ENCODE measurements around the gene KRTAP12-4. TPM values are rescaled to one million over a fixed set of nuclear protein-coding genes. Genes with fewer than 3 reads are reported as not detected.
A peak's percentile ranks its signal among the peaks of the same experiment; 100 is the strongest.
"Not testable (repeated sequence)": the region's sequence is repeated elsewhere in the genome, so short reads cannot be mapped to it uniquely, and the experiment has no call there.

Gene KRTAP12-4
- total RNA-seq, 2 experiments from 2014 or later: not detected

DNA sequence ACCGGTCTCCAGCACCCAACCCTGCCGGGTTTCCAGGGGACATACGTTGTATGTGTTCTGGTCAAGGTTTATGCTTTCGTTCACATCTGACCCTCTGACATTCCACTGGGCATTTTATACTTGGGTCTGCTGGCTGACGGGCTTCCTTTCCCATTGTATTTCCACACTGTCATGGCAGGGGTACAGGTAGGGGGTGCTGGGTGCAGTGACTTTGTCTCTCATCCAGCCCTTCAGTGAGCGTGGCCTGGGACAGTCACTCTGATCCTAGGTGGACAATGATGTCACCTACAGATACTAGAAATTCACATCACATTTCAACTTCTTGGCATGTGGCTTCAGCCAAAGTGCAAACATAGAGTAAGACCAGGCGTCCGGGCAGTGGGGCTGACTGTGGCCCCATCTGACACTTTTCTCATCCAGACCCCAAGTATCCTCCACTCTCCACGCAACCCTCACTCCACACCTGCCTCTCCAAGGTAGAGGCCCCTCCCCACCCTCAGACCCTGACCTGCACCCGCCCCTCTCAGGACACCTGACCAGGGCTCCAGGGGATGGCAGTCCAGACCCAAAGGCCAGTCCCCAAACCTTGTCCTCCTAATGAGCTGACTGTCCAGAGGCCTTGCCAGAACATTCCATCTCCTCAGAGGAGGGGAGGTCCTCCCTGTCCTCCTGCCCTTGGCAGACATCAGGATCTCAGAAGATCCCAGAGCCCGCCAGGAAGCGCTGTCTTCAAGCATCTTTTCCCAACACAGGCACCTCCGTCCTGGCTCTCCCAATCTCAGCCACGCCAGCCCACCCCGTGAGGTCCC is 18.0 kb downstream of the KRTAP12-4 start:
- H3K27me3 Mint-ChIP-seq: peaks cover 5% of the 10 kb centered on the region
- H3K27ac Mint-ChIP-seq: no peak overlapping the region
- intact Hi-C loops (cut with micrococcal nuclease): no loop called here
- no peak overlapping the region for H3K4me3 Mint-ChIP-seq
- H3K36me3 Mint-ChIP-seq: peaks cover 9% of the 10 kb centered on the region
- ChIA-PET POLR2A (no interaction called here), CTCF (no interaction called here)
- H3K9me3 Mint-ChIP-seq: peaks cover 29% of the 10 kb centered on the region
- no peaks in the 10 kb centered on the region for H3K4me1 Mint-ChIP-seq (ENCODE audit: low read depth)
- no peak for DNase-seq

DNA sequence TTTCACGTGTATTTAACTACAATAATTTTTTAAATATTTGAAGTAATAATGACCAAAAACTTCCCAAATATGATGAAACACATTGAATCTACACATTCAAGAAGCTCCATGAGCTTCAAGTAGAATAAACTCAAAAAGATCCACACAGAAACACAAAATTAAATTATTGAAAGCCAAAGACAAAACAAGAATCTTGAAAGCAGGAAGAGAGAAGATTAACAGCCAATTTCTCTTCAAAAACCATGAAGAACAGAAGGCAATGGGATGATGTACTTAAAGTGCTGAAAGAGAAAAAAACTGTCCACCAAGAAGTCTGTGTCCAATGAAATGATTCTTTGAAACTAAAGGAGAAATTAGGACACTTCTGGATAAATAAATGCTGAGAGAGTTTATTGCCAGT is 22.4 kb downstream of the KRTAP12-4 start:
- Mint-ChIP-seq H3K4me3 (no peak overlapping the region), H3K36me3 (peaks cover 12% of the 10 kb centered on the region), H3K9me3 (peaks cover 34% of the 10 kb centered on the region), H3K27ac (no peak overlapping the region), H3K4me1 (ENCODE audit: low read depth) (peaks cover 18% of the 10 kb centered on the region), H3K27me3 (no peaks in the 10 kb centered on the region)
- DNase-seq: no peak
- intact Hi-C loops (cut with micrococcal nuclease): no loop called here
- CTCF ChIA-PET: no interaction called here
- POLR2A ChIA-PET: no interaction called here

DNA sequence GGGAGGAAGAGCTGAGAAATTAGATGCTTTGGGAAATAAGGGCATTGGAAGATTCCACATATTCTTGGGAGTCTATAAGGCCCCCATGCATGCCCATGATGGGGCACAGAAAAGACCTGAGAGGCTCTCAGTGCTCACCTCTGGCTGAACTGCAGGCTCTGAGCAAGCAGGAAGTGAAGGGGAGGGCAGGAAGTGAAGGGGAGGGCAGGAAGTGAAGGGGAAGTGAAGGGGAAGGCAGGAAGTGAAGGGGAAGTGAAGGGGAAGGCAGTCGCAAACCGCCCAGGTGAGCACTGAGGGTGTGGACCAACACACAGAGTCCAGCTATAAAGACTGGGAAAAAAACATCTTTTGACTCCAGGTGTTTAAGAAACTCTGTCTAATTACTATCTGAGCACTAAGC is 24.0 kb downstream of the KRTAP12-4 start:
- Mint-ChIP-seq H3K9me3 (peaks cover 34% of the 10 kb centered on the region), H3K36me3 (peaks cover 12% of the 10 kb centered on the region), H3K27me3 (no peaks in the 10 kb centered on the region), H3K27ac (no peak overlapping the region), H3K4me1 (ENCODE audit: low read depth) (peaks cover 18% of the 10 kb centered on the region), H3K4me3 (no peak overlapping the region)
- no peak for DNase-seq
- intact Hi-C loops (cut with micrococcal nuclease): no loop called here
- ChIA-PET CTCF (no interaction called here), POLR2A (no interaction called here)

GRCh38 chr21:44628707-44629391 is 25.6 kb downstream of the KRTAP12-4 start:
- CTCF ChIA-PET: no interaction called here
- POLR2A ChIA-PET: no interaction called here
- DNase-seq: no peak
- H3K4me1 Mint-ChIP-seq (ENCODE audit: low read depth): peaks cover 18% of the 10 kb centered on the region
- no peak overlapping the region for H3K27ac Mint-ChIP-seq
- H3K27me3 Mint-ChIP-seq: no peaks in the 10 kb centered on the region
- peaks cover 46% of the 10 kb centered on the region for H3K9me3 Mint-ChIP-seq
- H3K36me3 Mint-ChIP-seq: peaks cover 17% of the 10 kb centered on the region
- no peak overlapping the region for H3K4me3 Mint-ChIP-seq
- intact Hi-C loops (cut with micrococcal nuclease): no loop called here

DNA sequence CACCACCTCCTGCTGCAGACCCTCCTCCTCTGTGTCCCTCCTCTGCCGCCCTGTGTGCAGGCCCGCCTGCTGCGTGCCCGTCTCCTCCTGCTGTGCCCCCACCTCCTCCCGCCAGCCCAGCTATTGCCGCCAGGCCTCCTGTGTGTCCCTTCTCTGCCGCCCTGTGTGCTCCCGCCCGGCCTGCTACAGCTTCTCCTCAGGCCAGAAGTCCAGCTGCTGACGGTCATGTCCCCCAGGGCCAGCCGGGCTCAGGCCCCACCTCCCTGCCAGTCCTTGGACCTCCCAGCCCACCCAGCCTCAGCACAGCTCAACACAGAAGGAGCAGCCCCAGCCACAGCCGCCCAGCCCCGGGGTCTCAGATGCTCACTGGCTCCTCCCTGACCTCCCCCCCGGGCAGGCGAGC is 26.6 kb downstream of the KRTAP12-4 start:
- H3K27me3 Mint-ChIP-seq; CTCF ChIA-PET; intact Hi-C loops (cut with micrococcal nuclease); H3K4me3 Mint-ChIP-seq; POLR2A ChIA-PET; H3K27ac Mint-ChIP-seq; DNase-seq: not testable (repeated sequence)
- Mint-ChIP-seq H3K36me3 (peaks cover 21% of the 10 kb centered on the region), H3K9me3 (peaks cover 47% of the 10 kb centered on the region), H3K4me1 (ENCODE audit: low read depth) (peaks cover 18% of the 10 kb centered on the region)

GRCh38 chr21:44627181-44627822 is 27.2 kb downstream of the KRTAP12-4 start:
- DNase-seq; H3K27ac Mint-ChIP-seq; H3K4me3 Mint-ChIP-seq; H3K27me3 Mint-ChIP-seq; CTCF ChIA-PET; POLR2A ChIA-PET; intact Hi-C loops (cut with micrococcal nuclease): not testable (repeated sequence)
- Mint-ChIP-seq H3K36me3 (peaks cover 21% of the 10 kb centered on the region), H3K4me1 (ENCODE audit: low read depth) (peaks cover 18% of the 10 kb centered on the region), H3K9me3 (peaks cover 44% of the 10 kb centered on the region)

GRCh38 chr21:44626673-44627143 is 27.8 kb downstream of the KRTAP12-4 start, which contains the start of gene KRTAP10-9:
Gene KRTAP10-9, plus strand, starts transcription at chr21:44627093. Its CDS starts 79 bp downstream, at chr21:44627172.
- H3K4me1 Mint-ChIP-seq (ENCODE audit: low read depth): peaks cover 18% of the 10 kb centered on the region
- ChIA-PET POLR2A (no interaction called here), CTCF (no interaction called here)
- DNase-seq: no peak
- peaks cover 16% of the 10 kb centered on the region for H3K36me3 Mint-ChIP-seq
- H3K4me3 Mint-ChIP-seq: no peak within 1 kb of the TSS
- H3K27ac Mint-ChIP-seq: no peak within 1 kb of the TSS
- H3K9me3 Mint-ChIP-seq: peaks cover 38% of the 10 kb centered on the region
- intact Hi-C loops (cut with micrococcal nuclease): no loop called here
- no peaks in the 10 kb centered on the region for H3K27me3 Mint-ChIP-seq

DNA sequence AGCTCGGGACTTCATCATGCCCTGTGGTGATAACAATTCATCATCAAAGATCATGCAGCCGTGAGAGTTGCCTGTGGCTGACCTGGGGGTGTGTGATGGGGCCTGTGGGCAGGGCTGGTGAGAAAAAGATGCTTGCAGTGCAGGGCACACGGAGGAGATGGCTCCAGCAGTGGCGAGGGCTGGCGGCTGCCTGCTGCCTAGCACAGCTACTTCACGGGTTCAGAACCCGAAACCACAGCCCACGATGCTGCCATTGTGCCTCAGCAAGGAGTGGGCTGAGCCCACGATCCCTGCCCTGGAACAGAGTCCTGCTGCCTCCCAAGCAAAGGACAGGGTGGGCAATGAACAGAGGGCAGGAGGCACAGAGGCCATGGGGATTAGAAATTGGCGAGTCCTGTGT is 28.2 kb downstream of the KRTAP12-4 start:
- Mint-ChIP-seq H3K9me3 (peaks cover 34% of the 10 kb centered on the region), H3K4me1 (ENCODE audit: low read depth) (peaks cover 18% of the 10 kb centered on the region), H3K27me3 (no peaks in the 10 kb centered on the region), H3K4me3 (no peak overlapping the region), H3K36me3 (peaks cover 15% of the 10 kb centered on the region), H3K27ac (no peak overlapping the region)
- POLR2A ChIA-PET: no interaction called here
- CTCF ChIA-PET: no interaction called here
- no peak for DNase-seq
- intact Hi-C loops (cut with micrococcal nuclease): no loop called here

GRCh38 chr21:44625756-44626155 is 28.7 kb downstream of the KRTAP12-4 start:
- POLR2A ChIA-PET: no interaction called here
- Mint-ChIP-seq H3K4me1 (ENCODE audit: low read depth) (peaks cover 18% of the 10 kb centered on the region), H3K36me3 (peaks cover 12% of the 10 kb centered on the region), H3K27ac (no peak overlapping the region), H3K9me3 (peaks cover 31% of the 10 kb centered on the region), H3K4me3 (no peak overlapping the region), H3K27me3 (no peaks in the 10 kb centered on the region)
- CTCF ChIA-PET: no interaction called here
- intact Hi-C loops (cut with micrococcal nuclease): no loop called here
- DNase-seq: no peak

DNA sequence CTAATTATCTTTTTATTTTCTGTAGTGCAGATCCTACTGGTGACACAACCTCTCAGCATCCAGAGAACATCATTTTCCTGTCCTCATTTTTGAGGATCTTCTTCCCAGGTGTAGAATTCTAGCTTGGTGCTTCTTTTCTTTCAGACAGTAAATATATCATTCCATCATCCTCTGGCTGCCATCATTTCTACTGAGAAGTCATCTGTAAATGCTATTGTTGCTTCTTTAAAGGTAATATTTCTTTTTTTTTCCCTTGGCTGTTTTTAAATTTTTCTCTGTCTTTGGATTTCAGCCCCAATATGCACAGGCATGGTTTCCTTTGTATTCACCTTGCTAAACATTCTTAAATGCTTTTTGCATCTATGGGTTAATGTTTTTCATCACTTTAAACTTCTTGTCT is 30.9 kb downstream of the KRTAP12-4 start:
- Mint-ChIP-seq H3K27me3 (no peaks in the 10 kb centered on the region), H3K4me3 (no peak overlapping the region), H3K9me3 (peaks cover 38% of the 10 kb centered on the region), H3K4me1 (ENCODE audit: low read depth) (peaks cover 20% of the 10 kb centered on the region), H3K36me3 (peaks cover 29% of the 10 kb centered on the region), H3K27ac (no peak overlapping the region)
- no peak for DNase-seq
- ChIA-PET POLR2A (no interaction called here), CTCF (no interaction called here)
- intact Hi-C loops (cut with micrococcal nuclease): no loop called here

DNA sequence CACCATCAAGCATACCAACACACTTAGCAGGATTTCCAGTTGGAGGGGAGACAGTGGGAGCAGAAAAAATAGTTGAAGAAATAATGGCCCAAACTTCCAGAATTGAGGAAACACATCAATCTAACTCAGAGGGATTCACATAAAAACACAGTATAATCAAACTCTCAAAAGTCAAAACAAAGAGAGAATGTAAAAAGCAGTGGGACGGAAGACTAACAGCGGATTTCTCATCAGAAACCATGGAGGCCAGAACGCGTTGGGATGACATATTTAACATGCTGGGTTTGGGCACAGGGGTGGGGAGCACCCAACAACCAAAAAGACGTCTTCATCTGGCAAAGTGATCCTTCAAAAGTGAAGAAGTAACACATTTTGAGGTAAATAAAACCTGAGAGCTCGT is 34.6 kb downstream of the KRTAP12-4 start:
- ChIA-PET POLR2A (no interaction called here), CTCF (interaction anchor here (1.6 kb wide), 1 partner anchor 174 kb away, joined by 9 read pairs; no protein-coding TSS in a partner anchor)
- H3K4me1 Mint-ChIP-seq (ENCODE audit: low read depth): peaks cover 38% of the 10 kb centered on the region
- H3K36me3 Mint-ChIP-seq: peaks cover 29% of the 10 kb centered on the region
- no peaks in the 10 kb centered on the region for H3K27me3 Mint-ChIP-seq
- peak overlapping the region; percentile 92 for H3K27ac Mint-ChIP-seq
- no peak for DNase-seq
- intact Hi-C loops (cut with micrococcal nuclease): no loop called here
- H3K4me3 Mint-ChIP-seq: no peak overlapping the region
- H3K9me3 Mint-ChIP-seq: peaks cover 36% of the 10 kb centered on the region

DNA sequence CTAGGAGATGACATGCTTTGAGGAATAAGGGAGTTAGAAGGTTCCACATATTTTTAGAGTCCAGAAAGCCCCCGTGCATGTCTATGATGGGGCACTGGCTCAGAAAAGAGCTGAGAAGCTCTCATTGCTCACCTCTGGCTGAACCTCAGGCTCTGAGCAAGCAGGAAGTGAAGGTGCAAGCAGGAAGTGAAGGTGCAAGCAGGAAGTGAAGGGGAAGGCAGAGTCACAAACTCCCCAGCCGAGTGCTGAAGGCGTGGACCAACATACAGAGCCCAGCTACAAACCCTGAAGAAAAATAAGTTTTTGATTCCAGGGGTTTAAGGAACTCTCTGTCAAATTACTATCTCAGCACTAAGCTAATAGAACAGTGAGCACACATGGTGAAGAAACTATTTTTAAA is 35.5 kb downstream of the KRTAP12-4 start:
- ChIA-PET CTCF (interaction anchor here (1.0 to 1.6 kb wide), 2 partner anchors 37 to 175 kb away, joined by 3 to 9 read pairs; no protein-coding TSS in a partner anchor), POLR2A (interaction anchor here (1.0 kb wide), 1 partner anchor 39 kb away, joined by 4 read pairs; the partner anchor contains the start of gene KRTAP12-3)
- peak overlapping the region; percentile 92 for H3K27ac Mint-ChIP-seq
- H3K4me3 Mint-ChIP-seq: peak overlapping the region; percentile 30
- H3K4me1 Mint-ChIP-seq (ENCODE audit: low read depth): peaks cover 38% of the 10 kb centered on the region
- peaks cover 25% of the 10 kb centered on the region for H3K36me3 Mint-ChIP-seq
- peak; percentile 70 for DNase-seq
- H3K27me3 Mint-ChIP-seq: no peaks in the 10 kb centered on the region
- intact Hi-C loops (cut with micrococcal nuclease): no loop called here
- H3K9me3 Mint-ChIP-seq: peaks cover 26% of the 10 kb centered on the region

All from activated CD4-positive, alpha-beta memory T cell treated with anti-CD3 and anti-CD28 coated beads for 36 hours (primary cell).